Measurements from ENCODE around the gene VCAM1.

- TF ChIP-seq CTCF (conservative IDR thresholded peaks at IDR 0.05; ENCODE audit: low read length), result no peak
- TF ChIP-seq EZH2phosphoT487 (IDR thresholded peaks at IDR 0.05; ENCODE audit: borderline replicate concordance, low read depth, low read length), result no peak
These were observed 66.0 kb downstream of the VCAM1 start for GRCh38 chr1:100785470-100786052.

Data from OCI-LY7 (cell line).